ENCODE data around the gene CACNA1H.

The CACNA1H gene

GRCh38 chr16:1108299-1109252 lies 44.3 kb upstream of the CACNA1H start:
- DNase-seq (ENCODE audit: low spot score) = no peak
- no peak for TF ChIP-seq CTCF (IDR thresholded peaks at IDR 0.05)
- Histone ChIP-seq H3K27ac (no peak overlapping the region), H3K4me3 (no peak overlapping the region)

GRCh38 chr16:1109648-1110047 lies 43.3 kb upstream of the CACNA1H start:
- no peak for TF ChIP-seq CTCF (IDR thresholded peaks at IDR 0.05)
- H3K27ac ChIP-seq = no peak overlapping the region
- H3K4me3 ChIP-seq = no peak overlapping the region
- DNase-seq (ENCODE audit: low spot score) = no peak

- no peak overlapping the region for H3K4me3 ChIP-seq
- H3K27ac ChIP-seq = no peak overlapping the region
- TF ChIP-seq CTCF (IDR thresholded peaks at IDR 0.05) = no peak
- no peak for DNase-seq (ENCODE audit: low spot score)
Measured at GRCh38 chr16:1112506-1113184, 40.3 kb upstream of the CACNA1H start.

GRCh38 chr16:1113489-1113888 lies 39.4 kb upstream of the CACNA1H start:
- no peak overlapping the region for H3K4me3 ChIP-seq
- no peak for TF ChIP-seq CTCF (IDR thresholded peaks at IDR 0.05)
- DNase-seq (ENCODE audit: low spot score) = no peak
- H3K27ac ChIP-seq = no peak overlapping the region

- no peak for DNase-seq (ENCODE audit: low spot score)
- Histone ChIP-seq H3K4me3 (no peak overlapping the region), H3K27ac (no peak overlapping the region)
- TF ChIP-seq CTCF (IDR thresholded peaks at IDR 0.05) = no peak
Measured at GRCh38 chr16:1113889-1114526, 38.9 kb upstream of the CACNA1H start.

GRCh38 chr16:1116693-1117077 lies 36.2 kb upstream of the CACNA1H start:
- no peak for TF ChIP-seq CTCF (IDR thresholded peaks at IDR 0.05)
- Histone ChIP-seq H3K4me3 (no peak overlapping the region), H3K27ac (no peak overlapping the region)
- DNase-seq (ENCODE audit: low spot score) = no peak
